ENCODE results near the gene BTAF1. TPM values are rescaled to one million over a fixed set of nuclear protein-coding genes. Genes with fewer than 3 reads are reported as not detected.

BTAF1 gene
- total RNA-seq, 1 donor from 2014 or later, result 29.2 TPM

DNA sequence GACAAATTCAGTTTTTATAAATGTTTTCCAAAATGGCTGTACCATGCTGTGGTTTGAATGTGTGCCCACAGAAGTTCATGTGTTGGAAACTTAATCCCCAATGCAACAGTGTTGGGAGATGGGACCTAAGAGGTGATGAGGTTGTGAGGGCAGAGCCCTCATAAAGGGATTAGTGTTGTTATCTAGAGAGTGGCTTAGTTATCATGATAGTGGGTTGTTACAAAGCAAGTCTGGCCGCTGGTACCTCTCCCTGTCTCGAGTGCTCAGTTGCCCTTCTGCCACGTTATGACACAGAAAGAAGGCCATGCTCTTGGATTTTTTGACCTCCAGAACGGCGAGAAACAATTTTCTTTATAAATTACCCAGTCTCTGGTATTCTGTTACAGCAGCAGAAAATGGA is 119.0 kb downstream of the BTAF1 start:
- Mint-ChIP-seq H3K4me1 (ENCODE audit: low read depth, unreplicated experiment) (no peaks in the 10 kb centered on the region), H3K36me3 (ENCODE audit: low read depth, unreplicated experiment) (peaks cover 3% of the 10 kb centered on the region), H3K4me3 (ENCODE audit: unreplicated experiment) (no peak overlapping the region), H3K9me3 (ENCODE audit: unreplicated experiment) (no peaks in the 10 kb centered on the region), H3K27ac (ENCODE audit: unreplicated experiment) (no peak overlapping the region), H3K27me3 (ENCODE audit: low read depth, unreplicated experiment) (peaks cover 4% of the 10 kb centered on the region)
- Histone ChIP-seq H3K4me1 (ENCODE audit: insufficient read depth, low read length) (no peaks in the 10 kb centered on the region), H3K27me3 (ENCODE audit: insufficient read depth, low read length) (peaks cover 7% of the 10 kb centered on the region), H3K4me3 (ENCODE audit: insufficient read depth, low read depth, low read length) (no peak overlapping the region), H3K79me2 (ENCODE audit: insufficient read depth, low read length) (no peaks in the 10 kb centered on the region), H3K36me3 (ENCODE audit: insufficient read depth, low read length) (no peaks in the 10 kb centered on the region), H2AFZ (ENCODE audit: low read depth, low read length) (no peak overlapping the region), H4K20me1 (ENCODE audit: insufficient read depth, low read length) (no peaks in the 10 kb centered on the region), H3K9ac (ENCODE audit: low read length) (no peak overlapping the region), H3K9me3 (ENCODE audit: insufficient read depth, low read depth, low read length) (no peaks in the 10 kb centered on the region), H3K27ac (ENCODE audit: low read depth, low read length) (no peak overlapping the region), H3K4me2 (ENCODE audit: low read length) (no peak overlapping the region)
- FAIRE-seq, result no peak
- no peak for DNase-seq (ENCODE audit: low read depth)
- TF ChIP-seq, protein P1, sequence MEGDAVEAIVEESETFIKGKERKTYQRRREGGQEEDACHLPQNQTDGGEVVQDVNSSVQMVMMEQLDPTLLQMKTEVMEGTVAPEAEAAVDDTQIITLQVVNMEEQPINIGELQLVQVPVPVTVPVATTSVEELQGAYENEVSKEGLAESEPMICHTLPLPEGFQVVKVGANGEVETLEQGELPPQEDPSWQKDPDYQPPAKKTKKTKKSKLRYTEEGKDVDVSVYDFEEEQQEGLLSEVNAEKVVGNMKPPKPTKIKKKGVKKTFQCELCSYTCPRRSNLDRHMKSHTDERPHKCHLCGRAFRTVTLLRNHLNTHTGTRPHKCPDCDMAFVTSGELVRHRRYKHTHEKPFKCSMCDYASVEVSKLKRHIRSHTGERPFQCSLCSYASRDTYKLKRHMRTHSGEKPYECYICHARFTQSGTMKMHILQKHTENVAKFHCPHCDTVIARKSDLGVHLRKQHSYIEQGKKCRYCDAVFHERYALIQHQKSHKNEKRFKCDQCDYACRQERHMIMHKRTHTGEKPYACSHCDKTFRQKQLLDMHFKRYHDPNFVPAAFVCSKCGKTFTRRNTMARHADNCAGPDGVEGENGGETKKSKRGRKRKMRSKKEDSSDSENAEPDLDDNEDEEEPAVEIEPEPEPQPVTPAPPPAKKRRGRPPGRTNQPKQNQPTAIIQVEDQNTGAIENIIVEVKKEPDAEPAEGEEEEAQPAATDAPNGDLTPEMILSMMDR (IDR thresholded peaks at IDR 0.05; ENCODE audit: insufficient read depth, low read depth, low read length), result no peak
- no peak for TF ChIP-seq EZH2 (IDR thresholded peaks at IDR 0.05; ENCODE audit: insufficient read depth, low read length)

DNA sequence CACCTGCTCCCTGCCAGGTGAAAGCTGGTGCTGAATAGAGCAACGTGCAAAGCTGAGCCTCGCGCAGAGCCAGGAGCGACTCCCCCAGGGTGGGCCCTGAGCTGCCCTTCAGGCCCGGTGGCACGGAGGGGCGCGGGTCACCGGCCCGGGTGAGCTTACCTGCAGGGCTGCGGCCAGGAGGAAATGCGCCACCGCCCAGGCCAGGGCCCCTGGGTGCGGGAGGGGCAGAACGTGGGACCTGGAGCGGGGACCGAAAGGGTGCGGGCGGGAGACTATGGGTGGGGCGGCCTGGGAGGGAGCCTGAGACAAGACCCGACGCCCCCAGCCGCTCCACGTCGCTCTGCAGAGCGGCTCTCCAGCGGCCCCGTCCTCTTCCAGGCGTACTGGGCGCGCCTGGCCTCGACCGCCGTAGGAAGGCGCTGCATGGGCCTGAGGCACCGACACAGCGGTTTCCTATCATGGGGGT is 122.1 kb downstream of the BTAF1 start:
- Mint-ChIP-seq H3K4me1 (ENCODE audit: low read depth, unreplicated experiment) (no peaks in the 10 kb centered on the region), H3K27ac (ENCODE audit: unreplicated experiment) (no peak overlapping the region), H3K9me3 (ENCODE audit: unreplicated experiment) (no peaks in the 10 kb centered on the region), H3K36me3 (ENCODE audit: low read depth, unreplicated experiment) (peaks cover 3% of the 10 kb centered on the region), H3K27me3 (ENCODE audit: low read depth, unreplicated experiment) (peaks cover 4% of the 10 kb centered on the region), H3K4me3 (ENCODE audit: unreplicated experiment) (no peak overlapping the region)
- H3K4me2 ChIP-seq (ENCODE audit: low read length), result no peak overlapping the region
- no peak for DNase-seq (ENCODE audit: low read depth)
- H3K27ac ChIP-seq (ENCODE audit: low read depth, low read length), result no peak overlapping the region
- no peaks in the 10 kb centered on the region for H3K9me3 ChIP-seq (ENCODE audit: insufficient read depth, low read depth, low read length)
- no peaks in the 10 kb centered on the region for H4K20me1 ChIP-seq (ENCODE audit: insufficient read depth, low read length)
- H3K27me3 ChIP-seq (ENCODE audit: insufficient read depth, low read length), result peaks cover 7% of the 10 kb centered on the region
- H2AFZ ChIP-seq (ENCODE audit: low read depth, low read length), result no peak overlapping the region
- no peaks in the 10 kb centered on the region for H3K4me1 ChIP-seq (ENCODE audit: insufficient read depth, low read length)
- FAIRE-seq, result no peak
- no peaks in the 10 kb centered on the region for H3K36me3 ChIP-seq (ENCODE audit: insufficient read depth, low read length)
- no peak for TF ChIP-seq EZH2 (IDR thresholded peaks at IDR 0.05; ENCODE audit: insufficient read depth, low read length)
- TF ChIP-seq, protein P1 (IDR thresholded peaks at IDR 0.05; ENCODE audit: insufficient read depth, low read depth, low read length), result no peak
- no peak overlapping the region for H3K9ac ChIP-seq (ENCODE audit: low read length)
- H3K4me3 ChIP-seq (ENCODE audit: insufficient read depth, low read depth, low read length), result no peak overlapping the region
- no peaks in the 10 kb centered on the region for H3K79me2 ChIP-seq (ENCODE audit: insufficient read depth, low read length)

DNA sequence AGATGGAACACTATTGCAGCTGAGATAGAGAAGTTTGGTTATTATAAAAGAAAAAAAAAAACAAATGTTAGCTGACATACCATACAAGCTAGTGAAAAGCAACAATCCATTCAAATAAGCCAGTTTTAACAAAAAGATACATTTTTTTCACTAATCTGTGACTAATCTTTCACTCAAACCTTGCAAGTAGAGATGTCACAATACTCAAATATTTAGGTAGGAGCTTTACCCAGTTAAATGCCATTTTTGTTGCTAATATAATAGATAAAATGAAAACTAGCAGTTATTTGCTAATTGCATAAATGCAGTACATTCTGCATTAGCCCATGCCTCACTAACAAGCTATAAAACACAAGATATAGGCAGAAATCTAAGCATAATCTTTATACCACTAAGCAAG is 123.6 kb downstream of the BTAF1 start:
- no peak overlapping the region for H3K4me3 Mint-ChIP-seq (ENCODE audit: unreplicated experiment)
- Histone ChIP-seq H3K36me3 (ENCODE audit: insufficient read depth, low read length) (no peaks in the 10 kb centered on the region), H3K9me3 (ENCODE audit: insufficient read depth, low read depth, low read length) (no peaks in the 10 kb centered on the region), H3K4me1 (ENCODE audit: insufficient read depth, low read length) (no peaks in the 10 kb centered on the region), H3K4me2 (ENCODE audit: low read length) (no peak overlapping the region), H3K27me3 (ENCODE audit: insufficient read depth, low read length) (peaks cover 7% of the 10 kb centered on the region), H3K4me3 (ENCODE audit: insufficient read depth, low read depth, low read length) (no peak overlapping the region), H3K9ac (ENCODE audit: low read length) (no peak overlapping the region), H4K20me1 (ENCODE audit: insufficient read depth, low read length) (no peaks in the 10 kb centered on the region), H2AFZ (ENCODE audit: low read depth, low read length) (no peak overlapping the region), H3K27ac (ENCODE audit: low read depth, low read length) (no peak overlapping the region), H3K79me2 (ENCODE audit: insufficient read depth, low read length) (no peaks in the 10 kb centered on the region)
- H3K27ac Mint-ChIP-seq (ENCODE audit: unreplicated experiment), result no peak overlapping the region
- H3K36me3 Mint-ChIP-seq (ENCODE audit: low read depth, unreplicated experiment), result peaks cover 3% of the 10 kb centered on the region
- no peak for DNase-seq (ENCODE audit: low read depth)
- TF ChIP-seq EZH2 (IDR thresholded peaks at IDR 0.05; ENCODE audit: insufficient read depth, low read length), result no peak
- TF ChIP-seq, protein P1 (IDR thresholded peaks at IDR 0.05; ENCODE audit: insufficient read depth, low read depth, low read length), result no peak
- H3K4me1 Mint-ChIP-seq (ENCODE audit: low read depth, unreplicated experiment), result no peaks in the 10 kb centered on the region
- no peak for FAIRE-seq
- peaks cover 4% of the 10 kb centered on the region for H3K27me3 Mint-ChIP-seq (ENCODE audit: low read depth, unreplicated experiment)
- H3K9me3 Mint-ChIP-seq (ENCODE audit: unreplicated experiment), result no peaks in the 10 kb centered on the region

All from astrocyte (in vitro differentiated cells and primary cell).